HL-60 (cell line): ENCODE measurements around the gene CPA2.

Source experiments
- DNase-seq, 2 experiments: peaks; one replicate each; pipeline ENCODE4 v3.0.0-alpha.2; 2010 to 2020; ENCODE audit warnings: low read depth in 1 of 2, low spot score in 1 of 2
- H3K27ac ChIP-seq: fragments of 250-450 bp; sonication (Bioruptor Pico); replicated peaks from 2 replicates; pipeline ENCODE4 v1.5.1; 2020; ENCODE audit warnings: mild to moderate bottlenecking, moderate library complexity
- H3K27me3 ChIP-seq: fragments of 250-450 bp; sonication (Bioruptor Pico); 2 replicates; pipeline ENCODE4 v1.5.1; 2021; ENCODE audit warnings: mild to moderate bottlenecking, moderate library complexity; ENCODE audit not compliant: insufficient read depth, poor library complexity, severe bottlenecking
- H3K4me3 ChIP-seq: replicated peaks from 2 replicates; pipeline ENCODE4 v1.5.1; 2011; ENCODE audit warnings: mild to moderate bottlenecking, control low read depth, low read length; ENCODE audit not compliant: insufficient read depth
- GABPA ChIP-seq: IDR thresholded peaks from 2 replicates; pipeline ENCODE4 v1.6.1; 2012; ENCODE audit warnings: low read depth
- POLR2AphosphoS5 ChIP-seq: IDR thresholded peaks from 2 replicates; pipeline ENCODE4 v1.6.1; 2012; ENCODE audit warnings: low read depth
- SPI1 ChIP-seq: IDR thresholded peaks from 2 replicates; pipeline ENCODE4 v1.6.1; 2012; ENCODE audit warnings: low read depth, mild to moderate bottlenecking, borderline replicate concordance
- TF ChIP-seq, protein P1 (sequence below): IDR thresholded peaks from one replicate; pipeline ENCODE4 v1.5.1; 2011; ENCODE audit warnings: low read length, control low read depth, inconsistent platforms; ENCODE audit not compliant: insufficient read depth
- TF ChIP-seq, protein P2 (sequence below): IDR thresholded peaks from 2 replicates; pipeline ENCODE4 v1.6.1; 2012; ENCODE audit warnings: low read depth; ENCODE audit not compliant: insufficient replicate concordance

The CPA2 gene

DNA sequence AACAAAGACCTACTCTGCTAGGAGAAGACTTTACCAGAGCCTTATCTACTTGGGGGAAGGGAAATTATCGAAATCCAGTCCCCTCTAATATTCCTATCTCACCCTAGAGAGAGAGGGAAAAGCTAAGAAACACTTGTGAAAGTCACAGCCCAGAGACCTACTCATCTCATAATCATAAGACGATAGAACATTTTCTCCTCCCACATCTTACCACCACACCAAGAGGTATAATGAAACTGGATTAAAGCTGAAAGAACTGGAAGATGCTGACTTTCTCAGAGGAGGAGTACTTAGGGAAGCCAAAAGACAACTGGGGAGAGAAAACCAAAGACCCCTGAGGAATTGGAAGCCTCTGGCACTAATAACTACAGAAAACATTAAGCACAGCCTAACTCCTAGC, 67.2 kb downstream of the CPA2 start:
- H3K27me3 ChIP-seq = no peaks in the 10 kb centered on the region
- H3K27ac ChIP-seq = no peak overlapping the region
- TF ChIP-seq, protein P1, sequence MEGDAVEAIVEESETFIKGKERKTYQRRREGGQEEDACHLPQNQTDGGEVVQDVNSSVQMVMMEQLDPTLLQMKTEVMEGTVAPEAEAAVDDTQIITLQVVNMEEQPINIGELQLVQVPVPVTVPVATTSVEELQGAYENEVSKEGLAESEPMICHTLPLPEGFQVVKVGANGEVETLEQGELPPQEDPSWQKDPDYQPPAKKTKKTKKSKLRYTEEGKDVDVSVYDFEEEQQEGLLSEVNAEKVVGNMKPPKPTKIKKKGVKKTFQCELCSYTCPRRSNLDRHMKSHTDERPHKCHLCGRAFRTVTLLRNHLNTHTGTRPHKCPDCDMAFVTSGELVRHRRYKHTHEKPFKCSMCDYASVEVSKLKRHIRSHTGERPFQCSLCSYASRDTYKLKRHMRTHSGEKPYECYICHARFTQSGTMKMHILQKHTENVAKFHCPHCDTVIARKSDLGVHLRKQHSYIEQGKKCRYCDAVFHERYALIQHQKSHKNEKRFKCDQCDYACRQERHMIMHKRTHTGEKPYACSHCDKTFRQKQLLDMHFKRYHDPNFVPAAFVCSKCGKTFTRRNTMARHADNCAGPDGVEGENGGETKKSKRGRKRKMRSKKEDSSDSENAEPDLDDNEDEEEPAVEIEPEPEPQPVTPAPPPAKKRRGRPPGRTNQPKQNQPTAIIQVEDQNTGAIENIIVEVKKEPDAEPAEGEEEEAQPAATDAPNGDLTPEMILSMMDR = no peak
- TF ChIP-seq, protein P2, sequence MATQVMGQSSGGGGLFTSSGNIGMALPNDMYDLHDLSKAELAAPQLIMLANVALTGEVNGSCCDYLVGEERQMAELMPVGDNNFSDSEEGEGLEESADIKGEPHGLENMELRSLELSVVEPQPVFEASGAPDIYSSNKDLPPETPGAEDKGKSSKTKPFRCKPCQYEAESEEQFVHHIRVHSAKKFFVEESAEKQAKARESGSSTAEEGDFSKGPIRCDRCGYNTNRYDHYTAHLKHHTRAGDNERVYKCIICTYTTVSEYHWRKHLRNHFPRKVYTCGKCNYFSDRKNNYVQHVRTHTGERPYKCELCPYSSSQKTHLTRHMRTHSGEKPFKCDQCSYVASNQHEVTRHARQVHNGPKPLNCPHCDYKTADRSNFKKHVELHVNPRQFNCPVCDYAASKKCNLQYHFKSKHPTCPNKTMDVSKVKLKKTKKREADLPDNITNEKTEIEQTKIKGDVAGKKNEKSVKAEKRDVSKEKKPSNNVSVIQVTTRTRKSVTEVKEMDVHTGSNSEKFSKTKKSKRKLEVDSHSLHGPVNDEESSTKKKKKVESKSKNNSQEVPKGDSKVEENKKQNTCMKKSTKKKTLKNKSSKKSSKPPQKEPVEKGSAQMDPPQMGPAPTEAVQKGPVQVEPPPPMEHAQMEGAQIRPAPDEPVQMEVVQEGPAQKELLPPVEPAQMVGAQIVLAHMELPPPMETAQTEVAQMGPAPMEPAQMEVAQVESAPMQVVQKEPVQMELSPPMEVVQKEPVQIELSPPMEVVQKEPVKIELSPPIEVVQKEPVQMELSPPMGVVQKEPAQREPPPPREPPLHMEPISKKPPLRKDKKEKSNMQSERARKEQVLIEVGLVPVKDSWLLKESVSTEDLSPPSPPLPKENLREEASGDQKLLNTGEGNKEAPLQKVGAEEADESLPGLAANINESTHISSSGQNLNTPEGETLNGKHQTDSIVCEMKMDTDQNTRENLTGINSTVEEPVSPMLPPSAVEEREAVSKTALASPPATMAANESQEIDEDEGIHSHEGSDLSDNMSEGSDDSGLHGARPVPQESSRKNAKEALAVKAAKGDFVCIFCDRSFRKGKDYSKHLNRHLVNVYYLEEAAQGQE = no peak
- TF ChIP-seq SPI1 = no peak
- TF ChIP-seq GABPA = no peak
- TF ChIP-seq POLR2AphosphoS5 = no peak
- no peak overlapping the region for H3K4me3 ChIP-seq
- DNase-seq = no peak

DNA sequence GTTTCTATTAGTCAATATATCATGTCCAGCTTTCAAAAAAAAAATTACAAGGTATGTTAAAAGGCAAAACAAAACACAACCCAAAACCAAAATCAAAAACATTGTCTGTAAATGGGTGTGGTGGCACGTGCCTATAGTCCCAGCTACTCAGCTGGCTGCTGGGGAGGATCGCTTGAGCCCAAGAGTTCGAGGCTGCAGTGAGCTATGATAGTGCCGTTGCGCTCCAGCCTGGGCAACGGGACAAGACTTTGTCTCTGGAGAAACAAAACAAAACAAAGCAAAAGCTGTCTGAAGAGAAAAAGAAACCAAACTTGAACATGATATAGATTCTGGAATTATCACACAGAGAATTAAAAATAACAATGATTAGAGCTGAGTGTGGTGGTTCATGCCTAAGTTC, 67.6 kb downstream of the CPA2 start:
- Histone ChIP-seq H3K4me3 (no peak overlapping the region), H3K27me3 (no peaks in the 10 kb centered on the region), H3K27ac (no peak overlapping the region)
- no peak for TF ChIP-seq SPI1
- DNase-seq = no peak

DNA sequence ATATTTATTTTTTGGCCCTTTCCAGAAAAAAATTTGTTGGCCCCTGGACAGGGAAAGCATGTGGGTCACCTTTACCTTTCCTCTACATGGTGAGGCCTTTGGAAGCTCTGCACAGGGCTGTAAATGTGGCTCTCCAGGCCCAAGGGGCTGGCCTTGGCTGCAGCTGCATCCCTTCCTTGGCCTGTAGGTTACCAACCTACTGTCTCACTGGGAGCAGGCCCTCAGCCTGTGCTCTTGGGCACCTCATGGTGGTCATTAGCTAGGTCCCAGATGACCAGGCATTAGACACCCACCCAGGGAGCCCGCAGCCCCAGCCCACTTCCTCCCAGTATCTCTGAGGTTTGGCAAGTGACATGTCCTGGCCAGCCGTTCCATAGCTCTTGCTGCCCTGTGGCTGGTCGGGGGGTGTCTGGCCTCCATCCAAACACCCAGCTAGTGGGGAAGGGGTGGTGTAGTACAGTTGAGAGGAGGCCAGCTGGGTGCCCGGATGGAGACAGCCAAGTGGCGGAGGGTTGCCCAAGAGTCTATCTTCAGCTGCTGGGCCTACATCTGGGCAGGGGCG, 70.8 kb downstream of the CPA2 start:
- no peaks in the 10 kb centered on the region for H3K27me3 ChIP-seq
- no peak for TF ChIP-seq POLR2AphosphoS5
- TF ChIP-seq GABPA = no peak
- TF ChIP-seq SPI1 = no peak
- TF ChIP-seq, protein P2 = no peak
- TF ChIP-seq, protein P1 = no peak
- no peak overlapping the region for H3K4me3 ChIP-seq
- H3K27ac ChIP-seq = no peak overlapping the region
- no peak for DNase-seq

DNA sequence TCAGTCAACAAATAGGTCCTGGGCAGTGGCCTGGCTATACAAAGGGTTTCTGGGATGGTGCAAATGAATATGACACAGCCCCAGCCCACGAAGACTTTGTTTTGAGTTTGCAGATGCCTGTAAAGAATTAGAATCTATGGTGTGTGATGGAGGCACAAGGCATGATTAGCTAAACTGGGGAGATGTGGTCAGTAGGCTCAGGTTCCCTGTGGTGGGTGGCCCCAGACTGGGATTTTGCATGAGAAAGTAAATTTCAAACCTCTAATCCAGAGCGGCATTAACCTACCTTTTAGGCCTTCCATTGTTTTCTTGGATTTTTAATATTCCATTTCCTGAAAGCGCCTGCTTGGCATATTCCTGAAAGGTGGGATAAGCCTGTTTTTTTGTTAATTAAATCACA, 71.6 kb downstream of the CPA2 start:
- no peak for DNase-seq
- H3K27me3 ChIP-seq = no peaks in the 10 kb centered on the region
- H3K27ac ChIP-seq = no peak overlapping the region
- no peak overlapping the region for H3K4me3 ChIP-seq
- TF ChIP-seq, protein P2 = no peak
- TF ChIP-seq, protein P1 = no peak
- no peak for TF ChIP-seq POLR2AphosphoS5
